GM21526 (cell line): ENCODE data around the gene NF2.

Experiments used
- ATAC-seq: cut with Tn5 transposase; IDR thresholded peaks from one replicate; pipeline ENCODE4 v1.9.1; 2021; ENCODE audit warnings: moderate library complexity; ENCODE audit not compliant: unreplicated experiment, low FRiP score

Gene NF2

GRCh38 chr22:29629903-29630516 lies 26.6 kb downstream of the NF2 start:
- no peak for ATAC-seq

GRCh38 chr22:29630987-29631386 lies 27.6 kb downstream of the NF2 start:
- ATAC-seq, result no peak

- ATAC-seq, result no peak
These were observed 28.3 kb downstream of the NF2 start for GRCh38 chr22:29631725-29632124.

GRCh38 chr22:29632672-29633071 lies 29.2 kb downstream of the NF2 start:
- ATAC-seq, result no peak

GRCh38 chr22:29633514-29634312 lies 30.3 kb downstream of the NF2 start:
- no peak for ATAC-seq

- ATAC-seq, result no peak
These were observed 31.4 kb downstream of the NF2 start for GRCh38 chr22:29634847-29635246.

GRCh38 chr22:29635734-29636357 lies 32.4 kb downstream of the NF2 start:
- ATAC-seq, result no peak

GRCh38 chr22:29636751-29637150 lies 33.3 kb downstream of the NF2 start:
- no peak for ATAC-seq

- ATAC-seq, result no peak
These were observed 33.7 kb downstream of the NF2 start for GRCh38 chr22:29637181-29637580.

GRCh38 chr22:29638678-29639077 lies 35.2 kb downstream of the NF2 start:
- ATAC-seq, result no peak

GRCh38 chr22:29639096-29639495 lies 35.7 kb downstream of the NF2 start:
- ATAC-seq, result no peak

GRCh38 chr22:29641042-29641699 lies 37.7 kb downstream of the NF2 start:
- no peak for ATAC-seq

GRCh38 chr22:29641700-29642330 lies 38.4 kb downstream of the NF2 start:
- no peak for ATAC-seq

GRCh38 chr22:29642694-29643093 lies 39.3 kb downstream of the NF2 start:
- no peak for ATAC-seq

- ATAC-seq, result no peak
These were observed 44.7 kb downstream of the NF2 start for GRCh38 chr22:29647954-29648737.

GRCh38 chr22:29650370-29650769 lies 46.9 kb downstream of the NF2 start:
- no peak for ATAC-seq

GRCh38 chr22:29651652-29652051 lies 48.2 kb downstream of the NF2 start:
- no peak for ATAC-seq

- no peak for ATAC-seq
These were observed 51.0 kb downstream of the NF2 start for GRCh38 chr22:29654420-29654819.

GRCh38 chr22:29654882-29655281 lies 51.4 kb downstream of the NF2 start:
- ATAC-seq, result no peak

- ATAC-seq, result no peak
These were observed 54.7 kb downstream of the NF2 start for GRCh38 chr22:29658176-29658575.
